SK-N-SH (cell line): Measurements from ENCODE around the gene ABCG4. TPM values are rescaled to one million over a fixed set of nuclear protein-coding genes. Genes with fewer than 3 reads are reported as not detected.

Source experiments
- CHD2 ChIP-seq: fragments of 150-350 bp; IDR thresholded peaks from 2 replicates; pipeline ENCODE4 v1.6.1; 2018; ENCODE audit warnings: low read length; ENCODE audit not compliant: partially characterized antibody
- CTCF ChIP-seq: fragments of 200-600 bp; sonication (generic); IDR thresholded peaks from 2 replicates; pipeline ENCODE4 v1.6.1; 2017; ENCODE audit warnings: antibody characterized with exemption, mild to moderate bottlenecking, moderate library complexity
- EP300 ChIP-seq, 2 experiments: IDR thresholded peaks; 2 replicates each; pipeline versions ENCODE4 v1.4.0 to v1.6.1; 2012; ENCODE audit warnings: borderline replicate concordance in 1 of 2, low read depth in 1 of 2, low read length in 1 of 2
- EZH2phosphoT487 ChIP-seq: fragments of 200-600 bp; sonication (generic); IDR thresholded peaks from 2 replicates; pipeline ENCODE4 v1.6.1; 2017; ENCODE audit warnings: low read depth, mixed run types, mild to moderate bottlenecking, antibody characterized with exemption, moderate library complexity, borderline replicate concordance
- FOXJ3 ChIP-seq: sonication (generic); formaldehyde crosslinking; IDR thresholded peaks from 2 replicates; pipeline ENCODE4 v1.5.1; 2020; ENCODE audit warnings: mild to moderate bottlenecking, missing genetic modification reagents
- GABPA ChIP-seq: IDR thresholded peaks from 2 replicates; pipeline ENCODE4 v1.4.0; 2012; ENCODE audit warnings: low read depth, mild to moderate bottlenecking
- IRF3 ChIP-seq: fragments of 150-350 bp; IDR thresholded peaks from 2 replicates; pipeline ENCODE4 v1.6.1; 2016; ENCODE audit warnings: mild to moderate bottlenecking, low read depth, low read length
- MXI1 ChIP-seq: IDR thresholded peaks from 2 replicates; pipeline ENCODE4 v1.6.1; 2012; ENCODE audit warnings: mild to moderate bottlenecking, low read depth, low read length, improper control_type of control experiment
- PBX3 ChIP-seq: IDR thresholded peaks from 2 replicates; pipeline ENCODE4; 2012
- POLR2AphosphoS5 ChIP-seq: IDR thresholded peaks from 2 replicates; pipeline ENCODE4 v1.6.1; 2012; ENCODE audit warnings: low read depth, low read length
- RFX5 ChIP-seq: IDR thresholded peaks from 2 replicates; pipeline ENCODE4 v1.6.1; 2012; ENCODE audit warnings: mild to moderate bottlenecking, improper control_type of control experiment, low read length
- SIN3A ChIP-seq: IDR thresholded peaks from 2 replicates; pipeline ENCODE4 v1.6.1; 2012; ENCODE audit warnings: low read depth, mild to moderate bottlenecking, low read length, moderate library complexity, borderline replicate concordance
- SMC3 ChIP-seq: IDR thresholded peaks from 2 replicates; pipeline ENCODE4 v1.6.1; 2012; ENCODE audit warnings: low read depth, low read length, improper control_type of control experiment
- TAF1 ChIP-seq: IDR thresholded peaks from 2 replicates; pipeline ENCODE4 v1.6.1; 2012; ENCODE audit warnings: low read depth, mild to moderate bottlenecking, low read length, moderate library complexity, borderline replicate concordance
- TEAD4 ChIP-seq: IDR thresholded peaks from 2 replicates; pipeline ENCODE4 v1.4.0; 2012; ENCODE audit warnings: mild to moderate bottlenecking, borderline replicate concordance; ENCODE audit not compliant: insufficient read depth
- USF1 ChIP-seq: IDR thresholded peaks from 2 replicates; pipeline ENCODE4 v1.4.0; 2012; ENCODE audit warnings: low read depth, borderline replicate concordance
- USF2 ChIP-seq: fragments of 150-350 bp; IDR thresholded peaks from 2 replicates; pipeline ENCODE4 v1.6.1; 2017; ENCODE audit warnings: antibody characterized with exemption, low read length, low read depth, borderline replicate concordance
- YY1 ChIP-seq: IDR thresholded peaks from 2 replicates; pipeline ENCODE4 v1.4.0; 2012; ENCODE audit warnings: low read depth, mild to moderate bottlenecking
- ZBTB33 ChIP-seq: IDR thresholded peaks from 2 replicates; pipeline ENCODE4 v1.4.0; 2012; ENCODE audit warnings: low read depth, borderline replicate concordance
- polyA plus RNA-seq, 3 experiments: library from polyadenylated mRNA; depleted of rRNA; stranded (reverse); fragments of >200 nt; gene quantifications; 2 replicates each; pipeline ENCODE4 v1.2.3, GENCODE V29; 2012

The ABCG4 gene
- polyA plus RNA-seq, 1 of the 3 experiments (the other 2 are of a cell fraction) = 0.72 TPM

GRCh38 chr11:119168471-119169281 lies 19.8 kb downstream of the ABCG4 start, which contains the start of gene NLRX1 (continued):
- no peak; the same call in 1 of the 2 replicates for TF ChIP-seq USF2
- no peak; the same call in 1 of the 2 replicates for TF ChIP-seq SIN3A
- no peak for TF ChIP-seq TEAD4
- peak; percentile 42 for TF ChIP-seq SMC3
- TF ChIP-seq IRF3 = no peak
- no peak for TF ChIP-seq EZH2phosphoT487
- TF ChIP-seq CHD2 = peak; percentile 36
- TF ChIP-seq USF1 = no peak
- TF ChIP-seq FOXJ3 (CRISPR knock-in tag) = no peak
- TF ChIP-seq ZBTB33 = no peak
- TF ChIP-seq POLR2AphosphoS5 = peak; percentile 89; the same call in 1 of the 2 replicates
- peak; percentile 82 for TF ChIP-seq CTCF
- TF ChIP-seq GABPA = 0 out of 2 replicates have a peak, but pooled peaks have one; percentile 15
- no peak for TF ChIP-seq RFX5
- TF ChIP-seq TAF1 = 0 out of 2 replicates have a peak, but pooled peaks have one; percentile 73
- TF ChIP-seq EP300 (IDR thresholded peaks at IDR 0.05; ENCODE audit: borderline replicate concordance in 1 of 2, low read depth in 1 of 2, low read length in 1 of 2) = no peak
- peak; percentile 78; the same call in 1 of the 2 replicates for TF ChIP-seq YY1
- TF ChIP-seq PBX3 = no peak; the same call in 1 of the 2 replicates
- peak; percentile 35; the same call in 1 of the 2 replicates for TF ChIP-seq MXI1
